Measurements from ENCODE around the gene ADAMTSL2.

The ADAMTSL2 gene

DNA sequence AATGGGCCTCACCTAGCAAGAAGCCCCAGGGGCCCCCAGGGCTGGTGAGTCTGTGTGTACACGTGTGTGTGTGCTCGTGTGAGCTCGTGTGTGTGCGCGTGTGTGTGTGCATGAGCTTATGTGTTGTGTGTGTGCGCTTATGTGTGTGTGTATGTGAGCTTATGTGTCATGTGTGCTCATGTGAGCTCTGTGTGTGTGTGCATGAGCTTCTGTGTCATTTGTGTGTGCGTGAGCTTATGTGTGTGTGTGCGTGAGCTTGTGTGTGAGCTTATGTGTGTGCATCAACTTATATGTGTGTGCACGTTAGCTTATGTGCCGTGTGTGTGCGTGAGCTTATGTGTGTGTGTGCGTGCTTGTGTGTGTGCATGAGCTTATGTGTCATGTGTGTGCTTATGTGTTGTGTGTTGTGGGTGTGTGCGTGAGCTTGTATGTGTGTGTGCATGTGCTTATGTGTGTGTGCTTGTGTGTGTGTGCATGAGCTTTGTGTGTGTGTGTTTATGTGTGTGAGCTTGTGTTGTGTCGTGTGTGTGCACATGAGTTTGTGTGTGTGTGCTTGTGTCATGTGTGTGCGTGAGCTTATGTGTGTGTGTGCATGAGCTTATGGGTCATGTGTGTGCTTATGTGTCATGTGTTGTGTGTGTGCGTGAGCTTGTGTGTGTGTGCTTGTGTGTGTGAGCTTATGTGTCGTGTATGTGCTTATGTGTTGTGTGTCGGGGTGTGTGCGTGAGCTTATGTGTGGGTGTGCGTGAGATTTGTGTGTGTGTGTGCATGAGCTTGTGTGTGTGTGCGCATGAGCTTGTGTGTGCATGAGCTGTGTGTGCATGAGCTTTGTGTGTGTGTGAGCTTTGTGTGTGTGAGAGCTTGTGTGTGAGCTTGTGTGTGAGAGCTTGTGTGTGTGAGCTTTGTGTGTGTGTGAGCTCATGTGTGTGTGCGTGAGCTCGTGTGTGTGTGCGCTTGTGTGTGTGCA lies 38.9 kb upstream of the ADAMTSL2 start:
- TF ChIP-seq, protein P1, sequence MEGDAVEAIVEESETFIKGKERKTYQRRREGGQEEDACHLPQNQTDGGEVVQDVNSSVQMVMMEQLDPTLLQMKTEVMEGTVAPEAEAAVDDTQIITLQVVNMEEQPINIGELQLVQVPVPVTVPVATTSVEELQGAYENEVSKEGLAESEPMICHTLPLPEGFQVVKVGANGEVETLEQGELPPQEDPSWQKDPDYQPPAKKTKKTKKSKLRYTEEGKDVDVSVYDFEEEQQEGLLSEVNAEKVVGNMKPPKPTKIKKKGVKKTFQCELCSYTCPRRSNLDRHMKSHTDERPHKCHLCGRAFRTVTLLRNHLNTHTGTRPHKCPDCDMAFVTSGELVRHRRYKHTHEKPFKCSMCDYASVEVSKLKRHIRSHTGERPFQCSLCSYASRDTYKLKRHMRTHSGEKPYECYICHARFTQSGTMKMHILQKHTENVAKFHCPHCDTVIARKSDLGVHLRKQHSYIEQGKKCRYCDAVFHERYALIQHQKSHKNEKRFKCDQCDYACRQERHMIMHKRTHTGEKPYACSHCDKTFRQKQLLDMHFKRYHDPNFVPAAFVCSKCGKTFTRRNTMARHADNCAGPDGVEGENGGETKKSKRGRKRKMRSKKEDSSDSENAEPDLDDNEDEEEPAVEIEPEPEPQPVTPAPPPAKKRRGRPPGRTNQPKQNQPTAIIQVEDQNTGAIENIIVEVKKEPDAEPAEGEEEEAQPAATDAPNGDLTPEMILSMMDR (conservative IDR thresholded peaks at IDR 0.05; ENCODE audit: low read length): no peak
- no peak for DNase-seq (ENCODE audit: low read depth)
- H3K4me3 ChIP-seq (ENCODE audit: low read length): no peak overlapping the region

DNA sequence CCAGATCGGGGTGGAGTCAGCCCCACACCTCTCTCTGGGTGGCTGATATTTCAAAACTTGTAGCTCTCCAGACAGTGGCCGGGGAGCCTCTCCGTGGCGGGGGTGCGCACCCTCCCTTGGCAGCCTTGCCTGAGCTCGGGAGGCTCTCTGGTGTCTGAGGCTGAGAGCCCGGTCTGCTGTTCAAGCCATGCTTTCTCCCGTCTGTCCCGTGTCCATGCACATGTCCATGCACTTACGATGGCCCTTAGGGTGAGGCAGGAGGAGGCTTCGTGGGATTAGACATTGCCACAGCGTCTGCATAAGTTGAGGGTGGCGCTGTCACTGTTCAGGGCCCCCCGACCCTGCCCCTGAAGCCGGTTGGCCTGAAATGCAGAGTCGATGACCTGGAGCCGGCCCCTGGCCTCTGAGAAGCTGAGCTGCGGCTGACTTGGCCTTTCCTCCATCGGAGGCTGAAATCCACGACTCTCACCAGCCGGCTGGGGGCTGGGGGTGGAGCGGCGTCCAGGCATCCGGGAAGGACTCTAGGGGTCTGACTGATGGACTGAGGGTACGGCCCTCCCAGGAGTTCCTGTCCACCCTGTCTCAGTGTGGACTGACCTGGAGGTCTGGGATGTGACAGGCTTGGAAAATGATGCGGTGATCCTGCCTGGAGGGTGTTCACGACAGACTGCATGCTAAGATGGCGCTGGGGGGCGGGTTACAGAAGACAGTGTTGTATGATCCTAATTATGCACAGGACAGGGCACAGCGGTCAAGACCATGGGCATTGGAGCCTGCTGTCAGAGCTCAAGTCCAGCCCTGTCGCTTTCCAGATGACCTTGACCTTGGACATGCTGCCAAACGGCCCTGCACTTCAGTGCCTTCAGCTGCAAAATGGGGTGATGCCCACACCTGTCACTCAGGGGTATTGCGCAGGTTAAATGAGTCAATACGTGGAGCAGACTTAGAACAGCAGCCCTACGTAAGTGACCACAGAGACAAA lies 37.4 kb upstream of the ADAMTSL2 start:
- H3K4me3 ChIP-seq (ENCODE audit: low read length): no peak overlapping the region
- TF ChIP-seq, protein P1 (conservative IDR thresholded peaks at IDR 0.05; ENCODE audit: low read length): no peak
- no peak for DNase-seq (ENCODE audit: low read depth)

DNA sequence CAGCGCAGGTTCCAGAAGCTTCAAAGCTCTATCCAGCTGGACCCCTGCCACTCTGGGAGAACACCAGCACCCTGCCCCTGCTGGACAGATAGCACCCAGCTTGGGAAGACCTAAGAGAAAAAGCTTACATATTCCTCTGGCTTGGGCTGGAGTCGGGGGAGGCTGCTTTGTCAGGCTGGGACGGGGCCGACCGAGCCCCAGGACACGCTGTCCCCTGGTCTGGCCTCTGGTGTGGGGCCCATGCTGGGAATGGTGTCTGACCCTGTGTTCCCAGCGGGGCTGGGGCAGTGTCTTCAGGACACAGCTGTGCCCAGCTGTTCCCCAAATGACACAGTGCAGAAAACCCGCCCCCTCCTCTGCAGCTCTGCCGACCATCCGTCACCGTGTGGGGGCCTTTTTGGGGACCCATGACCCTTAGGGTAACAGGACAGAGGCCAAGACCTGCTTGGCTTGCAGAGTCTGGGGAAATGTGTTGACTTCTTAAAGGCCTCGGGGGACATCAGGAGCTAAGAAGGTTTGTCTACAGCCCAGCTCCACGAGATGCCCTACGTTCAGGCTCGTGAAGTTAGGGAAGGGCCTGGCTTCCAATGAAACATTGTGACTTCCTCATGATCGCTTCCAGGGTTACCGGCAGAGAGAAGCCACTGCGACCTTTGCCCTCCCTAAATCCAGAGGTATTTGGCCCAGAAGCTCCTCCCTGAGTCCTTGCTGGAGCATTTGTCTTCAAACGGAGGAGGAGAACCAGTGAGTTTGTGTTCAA lies 35.2 kb upstream of the ADAMTSL2 start:
- no peak overlapping the region for H3K4me3 ChIP-seq (ENCODE audit: low read length)
- no peak for DNase-seq (ENCODE audit: low read depth)
- TF ChIP-seq, protein P1 (conservative IDR thresholded peaks at IDR 0.05; ENCODE audit: low read length): no peak

DNA sequence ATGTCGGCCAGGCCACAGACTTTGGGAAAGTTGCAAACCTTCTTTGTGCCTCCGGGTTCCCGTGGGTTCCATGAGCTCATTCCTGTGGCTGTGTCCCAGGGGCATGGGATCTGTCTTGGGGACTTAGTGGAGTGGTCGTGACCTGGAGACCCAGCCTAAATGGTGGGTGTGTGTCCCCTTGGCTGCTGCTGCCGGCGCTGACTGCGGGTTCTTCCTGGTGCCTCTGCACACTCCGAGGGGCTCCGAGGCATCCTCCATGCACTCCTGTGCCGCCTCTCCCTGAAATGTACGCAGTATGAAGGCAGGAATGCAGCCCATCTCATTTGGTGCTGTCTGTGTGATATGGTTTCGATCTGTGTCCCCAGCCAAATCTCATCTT lies 34.6 kb upstream of the ADAMTSL2 start:
- H3K4me3 ChIP-seq (ENCODE audit: low read length): no peak overlapping the region
- TF ChIP-seq, protein P1 (conservative IDR thresholded peaks at IDR 0.05; ENCODE audit: low read length): no peak
- DNase-seq (ENCODE audit: low read depth): no peak

DNA sequence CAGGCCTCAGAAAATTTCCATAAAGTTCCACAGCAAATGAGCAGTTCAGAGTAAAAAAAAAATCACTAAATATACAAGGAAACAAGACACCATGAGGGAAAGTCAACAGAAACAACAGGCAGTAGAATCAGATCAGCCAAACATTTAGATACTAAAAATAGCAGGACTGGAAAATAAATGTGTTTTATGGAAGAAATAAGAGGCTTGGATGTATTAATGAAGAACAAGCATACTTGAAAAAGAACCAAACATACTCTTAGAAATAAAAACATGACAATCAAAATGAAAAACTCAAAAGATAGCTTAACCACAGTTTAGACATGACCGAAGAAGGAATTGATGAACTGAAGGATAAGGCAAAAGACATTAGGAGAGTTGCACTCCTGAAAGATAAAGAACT lies 32.4 kb upstream of the ADAMTSL2 start:
- DNase-seq (ENCODE audit: low read depth): no peak
- TF ChIP-seq, protein P1 (conservative IDR thresholded peaks at IDR 0.05; ENCODE audit: low read length): no peak
- no peak overlapping the region for H3K4me3 ChIP-seq (ENCODE audit: low read length)

DNA sequence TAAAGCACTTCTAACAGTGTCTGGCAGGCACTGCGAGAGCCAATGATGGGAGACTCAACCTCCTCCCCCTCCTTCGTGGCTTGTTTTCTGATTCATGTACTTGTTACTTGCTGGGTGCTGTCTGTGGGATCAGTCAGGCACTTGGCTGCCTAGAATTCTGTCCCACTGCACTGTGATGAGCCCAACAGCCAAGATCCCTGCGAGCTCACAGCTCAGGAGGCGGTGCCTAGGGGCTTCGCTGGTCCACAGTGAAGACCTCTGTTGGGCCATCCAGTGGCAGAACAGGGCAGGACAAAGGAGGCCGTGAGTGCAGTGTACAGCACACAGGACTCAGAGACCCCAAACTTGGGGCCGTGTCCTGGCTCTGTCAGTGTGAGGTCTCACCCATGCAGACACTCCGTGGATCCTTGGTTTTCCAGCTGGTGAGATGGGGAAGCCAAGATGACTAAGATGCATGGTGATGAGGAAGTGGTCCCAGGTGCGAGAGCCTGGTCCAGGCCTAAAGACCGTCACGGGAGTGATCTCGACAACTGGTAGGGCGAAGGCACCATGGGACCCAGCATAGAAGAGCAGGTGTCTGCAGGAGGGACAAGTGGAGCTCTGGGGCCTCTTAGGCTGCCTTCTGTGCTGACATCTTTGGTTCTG lies 29.2 kb upstream of the ADAMTSL2 start:
- peak; percentile 17 for DNase-seq (ENCODE audit: low read depth)
- H3K4me3 ChIP-seq (ENCODE audit: low read length): no peak overlapping the region
- TF ChIP-seq, protein P1 (conservative IDR thresholded peaks at IDR 0.05; ENCODE audit: low read length): no peak

Data from AG10803 (cell line).